ENCODE data around the gene DHRS11.

- TF ChIP-seq POLR2A (IDR thresholded peaks at IDR 0.05; ENCODE audit: low read length) (no peak), GATA1 (IDR thresholded peaks at IDR 0.05; ENCODE audit: low read depth, low read length) (no peak)
These were observed 31.6 kb downstream of the DHRS11 start for GRCh38 chr17:36623281-36623680.
